K562 (cell line): Measurements from ENCODE around the gene ATP6V0C. TPM values are rescaled to one million over a fixed set of nuclear protein-coding genes. Genes with fewer than 3 reads are reported as not detected.
A peak's percentile ranks its signal among the peaks of the same experiment; 100 is the strongest.

Experiments
- ATF2 ChIP-seq: sonication (generic); formaldehyde crosslinking; IDR thresholded peaks from 2 replicates; pipeline ENCODE4 v1.8.1; 2022; ENCODE audit warnings: missing genetic modification reagents
- BCOR ChIP-seq: fragments of 450-650 bp; IDR thresholded peaks from 2 replicates; pipeline ENCODE4 v1.6.1; 2016
- BRF1 ChIP-seq: IDR thresholded peaks from 3 replicates; pipeline ENCODE4 v1.6.1; 2011; ENCODE audit warnings: borderline replicate concordance, mild to moderate bottlenecking; ENCODE audit not compliant: insufficient read length; ENCODE audit errors: extremely low read depth
- CC2D1A ChIP-seq: fragments of 450-650 bp; IDR thresholded peaks from 2 replicates; pipeline ENCODE4 v1.6.1; 2017; ENCODE audit warnings: mild to moderate bottlenecking
- COPS2 ChIP-seq: fragments of 450-650 bp; conservative IDR thresholded peaks from 2 replicates; pipeline ENCODE4 v1.6.1; 2016; ENCODE audit warnings: mild to moderate bottlenecking, moderate library complexity
- CTBP1 ChIP-seq: fragments of 450-650 bp; IDR thresholded peaks from 2 replicates; pipeline ENCODE4 v1.6.1; 2016; ENCODE audit warnings: borderline replicate concordance
- E2F1 ChIP-seq: sonication (generic); formaldehyde crosslinking; IDR thresholded peaks from 2 replicates; pipeline ENCODE4 v1.8.1; 2023; ENCODE audit warnings: mild to moderate bottlenecking, missing genetic modification reagents, moderate library complexity
- EZH2 ChIP-seq: IDR thresholded peaks from 2 replicates; pipeline ENCODE4 v1.6.1; 2012; ENCODE audit warnings: low read depth, mild to moderate bottlenecking, inconsistent platforms, low read length, borderline replicate concordance
- HDGF ChIP-seq: fragments of 450-650 bp; IDR thresholded peaks from 2 replicates; pipeline ENCODE4 v1.6.1; 2016
- HNRNPH1 ChIP-seq: fragments of 200-400 bp; formaldehyde crosslinking; optimal IDR thresholded peaks from 2 replicates; pipeline ENCODE3; 2017; ENCODE audit warnings: low read depth, mild to moderate bottlenecking, low read length, moderate library complexity
- ILF3 ChIP-seq: fragments of 450-650 bp; IDR thresholded peaks from 2 replicates; pipeline ENCODE4 v1.6.1; 2018; ENCODE audit warnings: antibody characterized with exemption, mild to moderate bottlenecking, moderate library complexity, borderline replicate concordance
- NR2F6 ChIP-seq: fragments of 450-650 bp; formaldehyde crosslinking; IDR thresholded peaks from 2 replicates; pipeline ENCODE4 v1.4.0; 2020; ENCODE audit warnings: mild to moderate bottlenecking
- PREB ChIP-seq: sonication (generic); formaldehyde crosslinking; IDR thresholded peaks from 2 replicates; pipeline ENCODE4 v1.8.1; 2023; ENCODE audit warnings: mild to moderate bottlenecking, missing genetic modification reagents
- RFX5 ChIP-seq: IDR thresholded peaks from 2 replicates; pipeline ENCODE4 v1.6.1; 2011; ENCODE audit warnings: low read depth, mild to moderate bottlenecking, improper control_type of control experiment, low read length
- RREB1 ChIP-seq: fragments of 250-450 bp; sonication (Bioruptor Pico); IDR thresholded peaks from 2 replicates; pipeline ENCODE4 v1.4.0; 2020
- STAT5A ChIP-seq: IDR thresholded peaks from 2 replicates; pipeline ENCODE4 v1.6.1; 2012; ENCODE audit warnings: low read length, inconsistent platforms, borderline replicate concordance
- ZNF583 ChIP-seq: fragments of 250-450 bp; sonication (Bioruptor Pico); IDR thresholded peaks from 2 replicates; pipeline ENCODE4 v1.4.0; 2020
- ZNF696 ChIP-seq: fragments of 250-450 bp; sonication (Bioruptor Pico); conservative IDR thresholded peaks from 2 replicates; pipeline ENCODE4 v1.4.0; 2020; ENCODE audit warnings: mild to moderate bottlenecking, moderate library complexity
- polyA plus RNA-seq, 8 experiments: library from polyadenylated mRNA; depleted of rRNA in 4 of 8; stranded (reverse) in 5 of 8; unstranded in 3 of 8; fragments of >200 nt; fragmentation: Nextera tagmentation in 2 of 8; fragmentation: Illumina TruSeq in 1 of 8; extraction: Ambion mirVana in 2 of 8; extraction: Trizol in 1 of 8; gene quantifications; 2 replicates each; pipeline versions ENCODE4 v1.2.1 to v1.2.3, GENCODE V29; 2011 to 2014; ENCODE audit warnings: inconsistent platforms in 1 of 8, missing spikeins in 1 of 8
- total RNA-seq, 7 experiments: library from RNA; depleted of rRNA in 6 of 7; stranded (reverse); fragments of >200 nt in 6 of 7; fragmentation: Illumina TruSeq in 2 of 7; extraction: Trizol in 2 of 7; gene quantifications; 2 replicates each; pipeline versions ENCODE4 v1.2.1 to v1.2.3, GENCODE V29; 2011 to 2021; ENCODE audit warnings: low replicate concordance in 1 of 7
- TF ChIP-seq, protein P1 (sequence below): fragments of 450-650 bp; IDR thresholded peaks from one replicate; pipeline ENCODE4 v1.6.1; 2018; ENCODE audit warnings: mild to moderate bottlenecking, moderate library complexity; ENCODE audit not compliant: partially characterized antibody

ATP6V0C gene
- total and polyA plus RNA-seq, 9 of the 15 experiments (the other 6 are each of a cell fraction or from before 2014, with no cell fraction given), result 2.9 to 228 (median 22.7) TPM

DNA sequence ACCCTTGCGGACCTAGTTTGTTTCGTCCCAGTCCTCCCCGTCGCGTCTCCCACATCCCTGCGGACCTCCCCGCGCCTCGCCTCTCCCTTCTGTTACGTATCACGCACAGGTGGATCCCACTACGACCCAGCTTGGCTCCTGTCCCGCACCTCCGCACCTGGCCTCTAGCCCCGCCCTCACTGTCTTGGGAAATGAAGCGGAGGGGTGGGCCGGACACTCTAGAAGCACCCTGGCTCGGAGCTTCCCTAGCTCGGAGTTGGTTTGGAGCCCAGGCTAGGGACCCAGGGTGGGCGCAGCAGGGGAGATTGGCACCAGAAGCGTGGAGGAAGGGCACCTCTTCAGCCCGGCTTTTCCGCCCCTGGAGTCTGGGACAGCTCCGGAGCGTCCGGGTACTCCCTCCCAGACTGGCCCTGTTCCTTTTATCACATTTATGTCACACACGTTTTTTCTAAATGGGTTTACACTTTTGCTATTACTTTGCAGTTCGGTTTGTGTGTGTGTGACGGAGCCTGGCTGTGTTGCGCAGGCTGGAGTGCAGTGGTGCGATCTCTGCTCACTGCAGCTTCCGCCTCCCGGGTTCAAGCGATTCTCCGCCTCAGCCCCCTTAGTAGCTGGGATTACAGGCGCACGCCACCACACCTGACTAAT is 18.9 kb downstream of the ATP6V0C start (continued):
- no peak for TF ChIP-seq ATF2
- TF ChIP-seq HDGF, result no peak; the same call in 1 of the 2 replicates
- TF ChIP-seq, protein P1, sequence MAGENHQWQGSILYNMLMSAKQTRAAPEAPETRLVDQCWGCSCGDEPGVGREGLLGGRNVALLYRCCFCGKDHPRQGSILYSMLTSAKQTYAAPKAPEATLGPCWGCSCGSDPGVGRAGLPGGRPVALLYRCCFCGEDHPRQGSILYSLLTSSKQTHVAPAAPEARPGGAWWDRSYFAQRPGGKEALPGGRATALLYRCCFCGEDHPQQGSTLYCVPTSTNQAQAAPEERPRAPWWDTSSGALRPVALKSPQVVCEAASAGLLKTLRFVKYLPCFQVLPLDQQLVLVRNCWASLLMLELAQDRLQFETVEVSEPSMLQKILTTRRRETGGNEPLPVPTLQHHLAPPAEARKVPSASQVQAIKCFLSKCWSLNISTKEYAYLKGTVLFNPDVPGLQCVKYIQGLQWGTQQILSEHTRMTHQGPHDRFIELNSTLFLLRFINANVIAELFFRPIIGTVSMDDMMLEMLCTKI, result no peak
- TF ChIP-seq BCOR, result 0 out of 2 replicates have a peak, but pooled peaks have one; percentile 18
- no peak for TF ChIP-seq NR2F6 (CRISPR knock-in tag)
- no peak for TF ChIP-seq HNRNPH1
- TF ChIP-seq BRF1, result no peak
- no peak for TF ChIP-seq CC2D1A
- no peak for TF ChIP-seq RFX5
- no peak for TF ChIP-seq ZNF696 (CRISPR knock-in tag)
- TF ChIP-seq COPS2, result no peak
- no peak for TF ChIP-seq PREB
- no peak; the same call in 1 of the 2 replicates for TF ChIP-seq CTBP1
- no peak for TF ChIP-seq ILF3
- no peak for TF ChIP-seq ZNF583 (CRISPR knock-in tag)
- no peak for TF ChIP-seq E2F1 (CRISPR knock-in tag)
- no peak for TF ChIP-seq EZH2
- no peak for TF ChIP-seq RREB1 (CRISPR knock-in tag)
- no peak for TF ChIP-seq STAT5A
